C4-2B (cell line): Measurements from ENCODE around the gene NAV2.

ENCODE experiments used
- CTCF ChIP-seq: fragments of 450-650 bp; conservative IDR thresholded peaks from 2 replicates; pipeline ENCODE4 v1.5.1; 2017; ENCODE audit warnings: mild to moderate bottlenecking
- ZFX ChIP-seq: fragments of 450-650 bp; IDR thresholded peaks from 2 replicates; pipeline ENCODE4 v1.6.1; 2017

GRCh38 chr11:19813158-19813879 lies 100.7 kb downstream of the NAV2 start:
- TF ChIP-seq CTCF (no peak), ZFX (no peak)
